Uterus (tissue), 4 donors: ENCODE results near the gene NIT2. TPM values are rescaled to one million over a fixed set of nuclear protein-coding genes. Genes with fewer than 3 reads are reported as not detected.
"Not testable (repeated sequence)": the region's sequence is repeated elsewhere in the genome, so short reads cannot be mapped to it uniquely, and the experiment has no call there.

Source experiments
- DNase-seq, 2 donors: peaks; one replicate each; pipeline ENCODE4 v3.0.0-alpha.2; 2019 to 2020
- H3K27ac ChIP-seq, 2 donors: fragments of 200-600 bp; sonication (generic); 1 replicate in 1 of 2; 2 replicates in 1 of 2; pipeline ENCODE4 v1.5.1; 2016 to 2018
- H3K27me3 ChIP-seq, 2 donors: fragments of 200-600 bp; sonication (generic); one replicate each; pipeline ENCODE4 v1.5.1; 2018 to 2019; ENCODE audit warnings: control low read depth in 1 of 2
- H3K36me3 ChIP-seq, 2 donors: fragments of 200-600 bp; sonication (generic); one replicate each; pipeline ENCODE4 v1.5.1; 2019; ENCODE audit warnings: control low read depth in 1 of 2
- H3K4me1 ChIP-seq, 2 donors: fragments of 200-600 bp; sonication (generic); one replicate each; pipeline ENCODE4 v1.5.1; 2018 to 2019; ENCODE audit warnings: control low read depth in 1 of 2
- H3K4me3 ChIP-seq, 2 donors: fragments of 200-600 bp; sonication (generic); 1 replicate in 1 of 2; 2 replicates in 1 of 2; pipeline ENCODE4 v1.5.1; 2018 to 2019; ENCODE audit warnings: mild to moderate bottlenecking in 1 of 2
- H3K9me3 ChIP-seq, 2 donors: fragments of 200-600 bp; sonication (generic); one replicate each; pipeline ENCODE4 v1.5.1; 2019; ENCODE audit warnings: control low read depth in 1 of 2
- POLR2A ChIP-seq, 2 donors: fragments of 450-650 bp; IDR thresholded peaks; one replicate each; pipeline ENCODE4 v1.6.1; 2016; ENCODE audit warnings: antibody characterized with exemption in 2 of 2, mild to moderate bottlenecking in 1 of 2, moderate library complexity in 1 of 2
- intact Hi-C: fragments of 100-400 bp; cut with DNase I; formaldehyde crosslinking; loops from one replicate; pipeline ENCODE4 v1.15.1; 2023; ENCODE audit warnings: low total_unique reads
- total RNA-seq, 4 donors: library from RNA; depleted of rRNA in 3 of 4; stranded (reverse); fragments of >200 nt in 3 of 4; gene quantifications; one replicate each; pipeline versions ENCODE4 v1.1.0 to v1.2.4, GENCODE V29; 2014 to 2023
- TF ChIP-seq, protein P1 (sequence below), 4 experiments: fragments of 200-600 bp in 2 of 4; fragments of 450-650 bp in 2 of 4; sonication (generic) in 2 of 4; IDR thresholded peaks; one replicate each; pipeline ENCODE4 v1.5.1; 2016 to 2019; ENCODE audit warnings: antibody characterized with exemption in 4 of 4, mild to moderate bottlenecking in 2 of 4, moderate library complexity in 1 of 4
- donor health status: DM: yes; HTN: yes; CAD: no.

The NIT2 gene
- total RNA-seq, 4 donors from 2014 or later = 12.4 to 39.0 (median 19.2) TPM

DNA sequence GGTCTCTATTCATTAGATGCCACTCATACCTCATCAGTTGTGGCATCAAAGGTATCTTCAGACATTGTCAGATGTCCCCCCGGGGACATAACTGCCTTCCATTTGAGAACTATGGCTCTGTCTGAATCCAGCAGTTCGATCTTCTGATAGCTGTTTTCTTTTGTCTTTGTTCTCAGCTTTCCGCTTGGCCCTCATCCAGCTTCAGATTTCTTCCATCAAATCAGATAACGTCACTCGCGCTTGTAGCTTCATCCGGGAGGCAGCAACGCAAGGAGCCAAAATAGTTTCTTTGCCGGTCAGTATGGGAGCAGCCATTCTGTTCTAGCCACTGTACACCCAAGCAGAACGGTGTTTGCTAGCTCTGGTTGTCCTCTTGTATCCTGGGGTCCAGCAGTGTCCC lies 4.4 kb downstream of the NIT2 start:
- Histone ChIP-seq H3K27ac (no peak overlapping the region), H3K27me3 (no peaks in the 10 kb centered on the region), H3K9me3 (no peaks in the 10 kb centered on the region), H3K4me3 (no peak overlapping the region), H3K4me1 (no peaks in the 10 kb centered on the region), H3K36me3 (no peaks in the 10 kb centered on the region)
- intact Hi-C loops = no loop called here
- TF ChIP-seq POLR2A (IDR thresholded peaks at IDR 0.05) = no peak
- TF ChIP-seq, protein P1, sequence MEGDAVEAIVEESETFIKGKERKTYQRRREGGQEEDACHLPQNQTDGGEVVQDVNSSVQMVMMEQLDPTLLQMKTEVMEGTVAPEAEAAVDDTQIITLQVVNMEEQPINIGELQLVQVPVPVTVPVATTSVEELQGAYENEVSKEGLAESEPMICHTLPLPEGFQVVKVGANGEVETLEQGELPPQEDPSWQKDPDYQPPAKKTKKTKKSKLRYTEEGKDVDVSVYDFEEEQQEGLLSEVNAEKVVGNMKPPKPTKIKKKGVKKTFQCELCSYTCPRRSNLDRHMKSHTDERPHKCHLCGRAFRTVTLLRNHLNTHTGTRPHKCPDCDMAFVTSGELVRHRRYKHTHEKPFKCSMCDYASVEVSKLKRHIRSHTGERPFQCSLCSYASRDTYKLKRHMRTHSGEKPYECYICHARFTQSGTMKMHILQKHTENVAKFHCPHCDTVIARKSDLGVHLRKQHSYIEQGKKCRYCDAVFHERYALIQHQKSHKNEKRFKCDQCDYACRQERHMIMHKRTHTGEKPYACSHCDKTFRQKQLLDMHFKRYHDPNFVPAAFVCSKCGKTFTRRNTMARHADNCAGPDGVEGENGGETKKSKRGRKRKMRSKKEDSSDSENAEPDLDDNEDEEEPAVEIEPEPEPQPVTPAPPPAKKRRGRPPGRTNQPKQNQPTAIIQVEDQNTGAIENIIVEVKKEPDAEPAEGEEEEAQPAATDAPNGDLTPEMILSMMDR (IDR thresholded peaks at IDR 0.05) = no peak
- no peak for DNase-seq

DNA sequence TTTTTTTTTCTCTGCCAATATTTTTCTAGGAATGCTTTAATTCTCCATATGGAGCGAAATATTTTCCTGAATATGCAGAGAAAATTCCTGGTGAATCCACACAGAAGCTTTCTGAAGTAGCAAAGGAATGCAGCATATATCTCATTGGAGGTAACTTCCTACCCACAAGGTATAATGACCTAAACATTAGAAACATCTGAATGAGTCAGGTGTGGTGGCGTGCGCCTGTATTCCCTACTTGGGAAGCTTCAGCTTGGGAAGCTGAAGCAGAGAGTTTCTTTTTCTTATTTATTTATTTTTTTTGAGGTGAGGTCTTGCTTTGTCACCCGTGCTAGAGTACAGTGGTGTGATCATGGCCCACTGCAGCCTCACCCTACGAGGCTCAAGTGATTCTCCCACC lies 5.2 kb downstream of the NIT2 start:
- H3K4me1 ChIP-seq = no peaks in the 10 kb centered on the region
- H3K9me3 ChIP-seq = no peaks in the 10 kb centered on the region
- H3K27ac ChIP-seq = no peak overlapping the region
- no peak overlapping the region for H3K4me3 ChIP-seq
- H3K36me3 ChIP-seq = no peaks in the 10 kb centered on the region
- intact Hi-C loops = no loop called here
- TF ChIP-seq POLR2A (IDR thresholded peaks at IDR 0.05) = no peak
- TF ChIP-seq, protein P1 (IDR thresholded peaks at IDR 0.05) = no peak
- no peaks in the 10 kb centered on the region for H3K27me3 ChIP-seq
- no peak for DNase-seq

DNA sequence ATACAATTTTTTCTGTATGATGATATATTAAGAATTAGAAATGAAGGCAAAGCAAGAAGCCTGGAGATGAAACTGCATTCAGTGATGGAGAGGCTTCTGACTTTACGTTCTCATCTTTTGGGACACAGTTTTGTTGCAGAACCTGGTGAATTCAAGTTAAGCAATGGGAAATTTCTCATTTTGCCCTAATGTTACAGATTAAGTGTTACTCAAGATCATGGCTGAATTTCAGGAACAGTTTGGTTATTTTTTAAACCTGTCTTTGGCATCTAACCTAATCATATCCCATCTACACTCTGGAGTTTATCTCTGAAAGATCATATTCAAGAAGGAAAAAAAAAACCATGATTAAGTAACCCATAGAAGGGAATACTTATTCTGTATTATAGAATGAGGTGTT lies 6.0 kb downstream of the NIT2 start:
- DNase-seq = no peak
- H3K27ac ChIP-seq = no peak overlapping the region
- no peak for TF ChIP-seq POLR2A (IDR thresholded peaks at IDR 0.05)
- TF ChIP-seq, protein P1 (IDR thresholded peaks at IDR 0.05) = no peak
- no peaks in the 10 kb centered on the region for H3K9me3 ChIP-seq
- H3K4me1 ChIP-seq = no peaks in the 10 kb centered on the region
- intact Hi-C loops = no loop called here
- H3K36me3 ChIP-seq = no peaks in the 10 kb centered on the region
- no peak overlapping the region for H3K4me3 ChIP-seq
- H3K27me3 ChIP-seq = no peaks in the 10 kb centered on the region

DNA sequence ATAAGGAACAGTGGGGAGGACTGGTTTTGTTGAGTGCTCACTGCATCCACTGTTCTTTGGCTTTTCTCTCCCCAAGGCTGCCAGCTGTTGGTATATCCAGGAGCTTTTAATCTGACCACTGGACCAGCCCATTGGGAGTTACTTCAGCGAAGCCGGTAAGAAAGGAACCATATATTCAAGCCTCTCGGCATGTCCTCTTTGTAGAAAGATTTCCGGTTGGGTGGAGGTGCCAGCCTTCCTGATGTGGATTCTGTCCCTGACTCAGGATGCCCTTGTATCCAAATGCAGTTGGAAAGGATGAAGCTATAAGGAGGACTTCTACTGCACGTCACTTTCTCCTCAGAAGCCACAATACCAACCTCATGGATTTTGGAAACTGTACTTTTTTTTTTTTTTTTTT lies 14.2 kb downstream of the NIT2 start:
- no peak overlapping the region for H3K4me3 ChIP-seq
- intact Hi-C loops = no loop called here
- DNase-seq = no peak
- no peak for TF ChIP-seq POLR2A (IDR thresholded peaks at IDR 0.05)
- TF ChIP-seq, protein P1 (IDR thresholded peaks at IDR 0.05) = no peak
- no peak overlapping the region for H3K27ac ChIP-seq
- H3K9me3 ChIP-seq = no peaks in the 10 kb centered on the region
- H3K4me1 ChIP-seq = no peaks in the 10 kb centered on the region
- H3K27me3 ChIP-seq = no peaks in the 10 kb centered on the region
- H3K36me3 ChIP-seq = no peaks in the 10 kb centered on the region

DNA sequence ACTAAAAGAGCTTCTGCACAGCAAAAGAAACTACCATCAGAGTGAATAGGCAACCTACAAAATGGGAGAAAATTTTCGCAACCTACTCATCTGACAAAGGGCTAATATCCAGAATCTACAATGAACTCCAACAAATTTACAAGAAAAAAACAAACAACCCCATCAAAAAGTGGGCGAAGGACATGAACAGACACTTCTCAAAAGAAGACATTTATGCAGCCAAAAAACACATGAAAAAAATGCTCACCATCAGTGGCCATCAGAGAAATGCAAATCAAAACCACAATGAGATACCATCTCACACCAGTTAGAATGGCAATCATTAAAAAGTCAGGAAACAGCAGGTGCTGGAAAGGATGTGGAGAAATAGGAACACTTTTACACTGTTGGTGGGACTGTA lies 17.2 kb downstream of the NIT2 start:
- intact Hi-C loops, H3K27me3 ChIP-seq, H3K4me1 ChIP-seq, H3K9me3 ChIP-seq, H3K36me3 ChIP-seq, H3K27ac ChIP-seq, H3K4me3 ChIP-seq, DNase-seq: not testable (repeated sequence)
